Stimulated activated CD8-positive, alpha-beta memory T cell treated with anti-CD3 and anti-CD28 coated beads, Interleukin-12 subunit alpha, Interleukin-12 subunit beta, amount 100 ng/mL, for 24 hours (primary cell): ENCODE data around the gene CYP1A1.

Experiments used
- DNase-seq: peaks from one replicate; pipeline ENCODE4 v3.0.0-alpha.2; 2020; ENCODE audit errors: extremely low read depth

The CYP1A1 gene, protein sequence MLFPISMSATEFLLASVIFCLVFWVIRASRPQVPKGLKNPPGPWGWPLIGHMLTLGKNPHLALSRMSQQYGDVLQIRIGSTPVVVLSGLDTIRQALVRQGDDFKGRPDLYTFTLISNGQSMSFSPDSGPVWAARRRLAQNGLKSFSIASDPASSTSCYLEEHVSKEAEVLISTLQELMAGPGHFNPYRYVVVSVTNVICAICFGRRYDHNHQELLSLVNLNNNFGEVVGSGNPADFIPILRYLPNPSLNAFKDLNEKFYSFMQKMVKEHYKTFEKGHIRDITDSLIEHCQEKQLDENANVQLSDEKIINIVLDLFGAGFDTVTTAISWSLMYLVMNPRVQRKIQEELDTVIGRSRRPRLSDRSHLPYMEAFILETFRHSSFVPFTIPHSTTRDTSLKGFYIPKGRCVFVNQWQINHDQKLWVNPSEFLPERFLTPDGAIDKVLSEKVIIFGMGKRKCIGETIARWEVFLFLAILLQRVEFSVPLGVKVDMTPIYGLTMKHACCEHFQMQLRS

DNA sequence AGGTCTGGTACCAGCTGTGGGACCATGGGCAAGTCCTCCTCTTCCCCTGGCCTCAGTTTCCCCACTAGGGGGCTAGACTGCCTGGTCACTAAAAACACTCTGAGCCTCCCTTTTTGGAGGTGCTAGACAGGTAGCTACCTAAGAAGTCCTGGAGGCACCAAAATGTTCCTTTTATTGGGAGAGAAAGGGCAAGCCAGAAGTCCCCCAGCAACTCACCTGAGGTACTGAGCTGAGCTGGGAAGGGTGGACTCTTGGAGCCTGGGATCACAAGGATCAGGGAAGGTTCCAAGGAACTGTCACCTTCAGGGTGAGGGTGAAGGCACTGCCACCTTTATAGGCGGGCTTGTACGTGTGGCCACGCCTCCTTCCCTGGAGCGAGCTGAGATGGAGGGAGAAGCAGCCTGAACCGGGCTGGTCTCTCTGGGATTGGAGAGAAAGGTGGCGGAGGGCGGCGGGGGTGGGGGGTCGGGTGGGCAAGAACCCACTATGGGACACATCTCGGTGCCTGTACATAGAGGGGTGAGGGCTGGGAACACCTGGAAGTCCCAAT, at the start of gene CYP1A1:
Gene CYP1A1, minus strand, starts transcription at position 304 of the 550 bp plus-strand sequence. CDS start 2,431 bp downstream, outside the sequence.
- DNase-seq = no peak

DNA sequence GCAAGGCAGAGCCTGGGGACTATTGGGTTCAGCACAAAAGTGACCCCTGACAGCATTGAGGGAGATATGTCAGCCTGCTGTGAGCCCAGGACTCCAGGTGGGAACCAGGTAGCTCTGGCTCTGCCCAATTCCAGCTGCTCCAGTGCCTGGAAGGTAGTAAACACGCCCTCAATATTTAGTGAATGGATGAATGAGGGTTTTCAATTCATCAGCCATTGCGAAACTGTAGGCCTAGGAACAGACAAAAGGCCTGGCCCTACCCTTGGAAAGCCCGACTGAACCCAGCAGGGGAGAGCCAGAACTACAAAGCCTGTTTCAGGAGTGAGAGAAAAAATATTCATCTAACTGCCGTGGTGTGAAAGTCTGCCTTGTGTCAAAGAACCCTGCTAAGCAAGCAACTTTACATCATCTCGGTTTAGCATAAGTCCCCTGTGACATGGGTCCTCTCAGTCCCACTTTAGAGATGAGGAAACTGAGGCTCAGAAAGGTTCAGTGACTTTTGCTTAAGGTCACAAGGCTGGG, 48.5 kb upstream of the CYP1A1 start:
- DNase-seq = no peak

- DNase-seq = no peak
Observed at GRCh38 chr15:74773329-74773728, 48.0 kb upstream of the CYP1A1 start.

DNA sequence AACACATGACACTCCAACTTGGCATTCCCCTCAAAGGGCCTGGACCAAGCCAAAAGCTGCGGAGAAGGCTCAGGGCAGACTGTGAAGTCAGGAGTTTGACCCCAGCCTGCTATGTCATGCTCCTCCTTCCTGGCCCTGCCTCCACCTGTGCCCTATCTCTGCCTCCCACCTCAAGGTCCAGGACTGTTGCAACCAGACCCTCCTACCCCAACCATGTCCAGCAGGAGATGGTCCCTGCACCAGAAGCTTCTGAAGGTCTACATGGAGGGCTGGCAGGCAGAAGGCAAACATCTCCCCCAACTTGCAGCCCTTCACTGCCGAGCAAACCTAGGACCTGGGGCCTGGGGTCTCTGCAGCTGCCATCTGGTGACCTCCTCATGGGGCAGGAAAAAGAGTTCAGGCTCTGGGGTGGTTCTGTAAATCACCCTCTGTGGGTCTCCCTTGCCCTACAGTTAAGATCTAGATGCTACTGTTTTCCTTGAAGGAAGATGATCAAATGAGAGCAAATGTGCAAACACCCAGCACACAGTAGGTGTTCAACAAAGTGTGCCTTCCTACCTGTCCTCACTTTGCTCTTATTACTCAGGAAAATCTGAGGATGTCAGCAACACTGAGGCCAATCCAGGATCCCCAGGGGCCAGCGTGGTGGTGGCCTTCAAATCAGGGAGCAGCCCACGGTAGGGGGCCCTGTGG, 45.0 kb upstream of the CYP1A1 start:
- no peak for DNase-seq

DNA sequence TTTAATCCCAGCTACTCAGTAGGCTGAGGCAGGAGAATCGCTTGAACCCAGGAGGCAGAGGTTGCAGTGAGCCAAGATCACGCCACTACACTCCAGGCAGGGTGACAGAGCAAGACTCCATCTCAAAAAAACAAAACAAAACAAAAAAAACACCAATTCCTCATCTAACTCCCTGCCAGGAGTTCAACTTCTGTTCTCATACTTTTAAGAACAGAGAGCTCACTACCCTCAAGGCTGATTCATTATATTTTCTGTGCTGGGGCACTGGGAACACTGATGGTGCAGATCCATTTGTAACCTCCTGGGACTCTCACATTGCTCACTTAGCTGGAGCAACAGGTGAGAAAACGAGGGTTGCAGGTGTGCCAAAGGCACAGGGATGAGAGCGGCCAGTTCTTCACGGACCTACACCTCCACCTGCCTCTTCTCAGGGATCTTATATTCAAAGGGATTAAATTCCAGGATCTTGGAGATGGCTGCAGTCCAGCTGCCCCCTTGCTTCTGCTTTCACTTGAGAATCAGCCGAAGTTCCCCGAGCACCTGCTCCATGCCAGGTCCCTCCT, 44.2 kb upstream of the CYP1A1 start:
- DNase-seq = no peak

DNA sequence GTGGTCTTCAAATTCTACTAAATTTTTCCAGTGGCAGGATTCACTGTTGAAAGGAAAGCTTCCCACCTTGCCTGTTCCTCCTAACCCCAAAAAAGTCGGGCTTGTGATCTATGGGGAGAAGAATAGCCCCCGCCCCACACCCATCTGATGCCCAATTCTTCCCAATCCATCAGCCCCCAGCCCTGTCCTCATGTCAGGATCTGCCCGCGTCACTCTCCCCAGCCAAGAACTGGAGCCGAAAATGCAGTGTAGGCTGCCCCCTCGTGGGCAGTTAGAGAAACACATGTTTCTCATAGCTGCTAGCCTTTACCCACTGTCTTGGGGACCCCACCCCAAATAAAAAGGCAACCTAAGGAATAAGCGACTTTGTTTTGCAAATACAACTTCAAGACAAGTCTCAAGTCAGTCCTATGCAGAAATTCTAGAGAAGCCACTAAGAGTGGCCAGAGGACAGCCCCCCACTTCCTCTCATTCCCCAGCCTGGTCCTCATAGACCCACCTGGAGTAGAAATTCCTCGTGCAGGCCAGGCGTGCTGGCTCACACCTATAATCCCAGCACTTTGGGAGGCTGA, 43.5 kb upstream of the CYP1A1 start:
- no peak for DNase-seq

DNA sequence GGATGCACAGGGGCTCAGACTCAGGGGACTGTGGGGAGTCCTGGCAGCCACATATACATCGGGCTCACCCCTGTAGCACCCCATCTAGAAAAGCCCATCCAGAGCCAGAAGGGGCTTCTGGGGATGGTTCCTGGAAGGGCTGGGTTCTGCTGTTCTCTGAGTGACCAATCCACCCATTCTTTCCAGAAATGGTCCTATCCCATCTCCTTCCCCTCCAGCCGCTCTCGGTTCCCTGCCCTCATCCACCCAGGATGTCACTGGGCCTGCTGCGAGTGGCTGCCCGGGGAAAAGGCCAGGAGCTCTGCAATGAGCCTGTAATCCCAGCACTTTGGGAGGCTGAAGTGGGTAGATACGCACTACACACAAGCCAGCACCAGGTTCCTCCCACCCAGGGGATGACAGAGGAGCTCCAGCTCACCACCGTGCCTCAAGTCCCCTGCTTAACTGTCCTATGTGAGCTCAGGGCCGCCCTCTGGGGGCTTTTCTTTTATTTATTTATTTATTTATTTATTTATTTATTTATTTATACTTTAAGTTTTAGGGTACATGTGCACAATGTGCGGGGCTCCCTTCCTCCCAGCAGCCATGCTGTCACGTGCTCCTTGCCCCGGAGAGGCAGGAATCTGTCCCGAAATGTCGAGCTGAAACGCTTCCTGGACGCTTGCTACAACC, 42.9 kb upstream of the CYP1A1 start:
- no peak for DNase-seq

DNA sequence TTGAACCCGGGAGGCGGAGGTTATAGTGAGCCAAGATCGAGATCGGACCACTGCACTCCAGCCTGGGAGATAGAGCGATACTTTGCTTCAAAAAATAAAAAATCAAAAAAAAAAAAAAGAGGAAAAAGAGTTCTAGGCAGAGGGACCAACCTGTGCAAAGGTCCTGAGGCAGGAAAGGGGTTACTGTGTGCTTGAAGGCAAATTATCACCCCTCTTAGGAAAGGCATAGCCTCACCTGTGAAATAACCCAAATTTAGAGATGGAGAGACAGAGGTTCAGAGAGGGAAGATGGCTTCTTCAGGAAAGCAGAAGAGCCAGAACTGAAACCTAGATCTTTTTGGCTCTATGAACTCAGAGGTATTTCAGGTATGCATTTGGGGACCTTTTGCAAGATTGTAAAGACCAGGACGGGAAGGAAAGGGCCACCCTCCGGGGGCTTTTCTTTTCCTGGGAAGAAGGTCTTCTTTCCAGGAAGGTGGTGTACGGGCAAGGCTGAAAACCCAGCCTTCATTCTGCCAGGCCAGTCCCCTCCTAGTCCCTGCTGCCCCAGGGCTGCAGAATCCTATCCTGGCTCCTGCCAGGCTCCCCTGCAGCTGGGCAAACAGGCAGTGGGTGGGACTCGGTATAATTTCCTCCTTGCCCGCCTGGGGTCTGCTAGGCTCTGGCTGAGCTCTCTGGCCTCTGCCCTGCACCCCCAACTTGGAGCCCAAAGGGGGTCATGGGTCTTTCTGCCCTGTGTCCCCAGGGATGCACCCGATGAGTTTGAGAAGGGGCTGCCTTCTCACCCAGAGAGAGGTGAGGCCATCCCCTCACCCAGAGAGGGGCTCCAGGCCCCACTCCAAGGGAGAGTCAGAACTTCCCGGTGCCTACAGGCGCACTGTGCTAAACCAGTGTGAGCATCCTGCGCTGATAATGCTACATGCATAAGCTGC, 42.1 kb upstream of the CYP1A1 start:
- DNase-seq = no peak

GRCh38 chr15:74763416-74763815, 38.1 kb upstream of the CYP1A1 start:
- no peak for DNase-seq

GRCh38 chr15:74762791-74763150, 37.4 kb upstream of the CYP1A1 start:
- DNase-seq = no peak

DNA sequence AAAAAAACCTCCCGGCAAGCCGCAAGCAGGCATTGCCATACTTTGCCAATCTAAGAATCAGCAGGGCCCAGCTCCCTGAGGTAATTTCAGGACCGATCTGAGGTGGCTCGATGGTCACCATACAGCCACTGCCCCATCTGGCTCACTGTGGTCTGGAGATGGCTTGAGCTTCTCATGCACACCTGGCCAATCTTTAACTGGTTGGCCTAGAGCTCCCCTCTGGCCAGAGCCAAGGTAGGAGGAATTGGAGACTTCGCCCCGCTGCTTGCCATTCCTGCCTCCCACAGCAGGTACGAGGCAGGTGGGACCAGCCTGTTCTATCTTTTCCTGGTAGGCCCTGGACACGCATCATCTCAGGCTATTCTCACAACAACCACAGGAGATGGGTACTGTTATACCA, 33.4 kb upstream of the CYP1A1 start:
- DNase-seq = no peak

DNA sequence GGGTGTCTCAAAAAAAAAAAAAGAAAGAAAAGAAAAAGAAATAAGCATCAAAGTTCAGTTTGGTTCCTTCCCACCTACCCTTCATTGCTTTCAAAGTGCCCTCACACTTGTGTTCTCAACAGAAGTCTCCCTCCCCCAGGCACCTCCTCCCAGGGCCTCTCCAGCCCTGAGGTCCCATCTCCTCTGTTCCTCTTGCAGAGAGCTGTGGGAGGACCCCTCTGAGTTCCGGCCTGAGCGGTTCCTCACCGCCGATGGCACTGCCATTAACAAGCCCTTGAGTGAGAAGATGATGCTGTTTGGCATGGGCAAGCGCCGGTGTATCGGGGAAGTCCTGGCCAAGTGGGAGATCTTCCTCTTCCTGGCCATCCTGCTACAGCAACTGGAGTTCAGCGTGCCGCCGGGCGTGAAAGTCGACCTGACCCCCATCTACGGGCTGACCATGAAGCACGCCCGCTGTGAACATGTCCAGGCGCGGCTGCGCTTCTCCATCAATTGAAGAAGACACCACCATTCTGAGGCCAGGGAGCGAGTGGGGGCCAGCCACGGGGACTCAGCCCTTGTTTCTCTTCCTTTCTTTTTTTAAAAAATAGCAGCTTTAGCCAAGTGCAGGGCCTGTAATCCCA, 29.4 kb upstream of the CYP1A1 start:
- no peak for DNase-seq

DNA sequence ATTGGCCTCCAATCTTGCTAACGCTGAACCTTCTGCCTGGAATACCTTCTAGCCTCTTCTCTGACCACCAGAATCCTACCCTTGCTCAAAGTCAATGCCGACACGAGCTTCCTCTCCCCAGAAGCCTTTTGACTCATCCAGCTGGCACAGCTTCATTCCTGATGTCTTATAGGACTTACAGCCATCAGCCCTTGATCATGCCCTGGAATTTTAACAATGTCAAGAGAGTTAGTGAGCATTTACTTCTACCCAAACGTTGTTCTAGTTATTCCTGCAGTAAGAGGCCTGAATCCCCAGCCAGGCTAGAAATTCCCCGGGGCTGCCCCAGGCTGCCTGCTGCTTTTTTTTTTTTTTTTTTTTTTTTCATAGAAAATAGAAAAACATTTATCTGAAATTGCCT, 27.2 kb upstream of the CYP1A1 start:
- no peak for DNase-seq

- DNase-seq = no peak
Observed at GRCh38 chr15:74752011-74752410, 26.7 kb upstream of the CYP1A1 start.

DNA sequence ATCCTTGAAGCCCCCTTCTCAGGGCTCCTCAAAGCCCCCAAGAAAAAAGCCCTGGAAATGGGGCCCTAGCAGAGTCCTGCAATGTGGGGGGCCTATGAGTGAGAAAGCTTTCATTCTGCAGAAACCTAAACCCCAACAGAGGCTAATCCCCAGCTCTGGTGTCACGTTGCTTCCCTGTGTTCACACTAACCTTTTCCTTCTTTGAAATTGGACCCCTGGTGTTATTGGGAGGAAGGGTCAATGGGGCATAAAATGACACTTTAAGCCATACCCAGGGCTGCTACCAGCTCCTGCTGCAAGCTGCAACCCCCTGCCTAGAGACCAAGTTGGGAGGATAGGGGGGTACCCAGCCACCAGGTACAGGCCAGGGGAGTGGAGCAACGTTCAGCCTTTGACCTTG, 25.4 kb upstream of the CYP1A1 start:
- no peak for DNase-seq

DNA sequence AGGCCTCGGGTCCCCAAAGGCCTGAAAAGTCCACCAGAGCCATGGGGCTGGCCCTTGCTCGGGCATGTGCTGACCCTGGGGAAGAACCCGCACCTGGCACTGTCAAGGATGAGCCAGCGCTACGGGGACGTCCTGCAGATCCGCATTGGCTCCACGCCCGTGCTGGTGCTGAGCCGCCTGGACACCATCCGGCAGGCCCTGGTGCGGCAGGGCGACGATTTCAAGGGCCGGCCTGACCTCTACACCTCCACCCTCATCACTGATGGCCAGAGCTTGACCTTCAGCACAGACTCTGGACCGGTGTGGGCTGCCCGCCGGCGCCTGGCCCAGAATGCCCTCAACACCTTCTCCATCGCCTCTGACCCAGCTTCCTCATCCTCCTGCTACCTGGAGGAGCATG, 24.5 kb upstream of the CYP1A1 start:
- no peak for DNase-seq

- DNase-seq = no peak
Observed at GRCh38 chr15:74748322-74748946, 23.1 kb upstream of the CYP1A1 start, which contains the start of gene CYP1A2. TSS of gene CYP1A2 (plus strand) at chr15:74748845. CDS start at chr15:74749739, 894 bp downstream.

DNA sequence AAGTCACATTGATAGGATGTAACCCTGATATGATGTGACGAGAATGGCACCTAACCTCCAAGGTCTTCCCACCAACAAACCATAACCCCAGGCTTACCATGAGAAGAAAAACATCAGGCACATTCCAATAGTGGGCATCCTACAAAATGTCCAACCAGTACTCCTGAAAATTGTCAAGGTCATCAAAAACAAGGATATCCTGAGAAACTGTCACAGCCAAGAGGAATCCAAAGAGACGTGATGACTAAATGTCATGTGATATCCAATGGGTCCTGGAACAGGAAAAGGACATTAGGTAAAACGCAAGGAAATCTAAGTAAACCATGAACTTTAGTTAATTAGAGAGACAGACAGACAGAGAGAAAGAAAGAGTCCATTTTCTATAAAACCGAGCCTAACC, 21.1 kb upstream of the CYP1A1 start:
- DNase-seq = no peak

- no peak for DNase-seq
Observed at GRCh38 chr15:74742422-74742821, 17.1 kb upstream of the CYP1A1 start.
